Left lobe of liver (tissue), 2 donors: Measurements from ENCODE around the gene KCNN3. TPM values are rescaled to one million over a fixed set of nuclear protein-coding genes. Genes with fewer than 3 reads are reported as not detected.

ENCODE experiments used
- ATAC-seq: fragments of 200-7000 bp; cut with Tn5 transposase; one replicate; pipeline ENCODE4 v1.9.1; 2020; ENCODE audit warnings: mild to moderate bottlenecking, moderate library complexity
- DNase-seq: peaks from one replicate; pipeline ENCODE4 v3.0.0-alpha.2; 2020; ENCODE audit warnings: low spot score
- total RNA-seq: library from RNA; stranded (reverse); gene quantifications from one replicate; pipeline ENCODE4 v1.2.1, GENCODE V29; 2021
- donor health status: DM: no; HTN: no; CAD: no; lungs with moderate emphysema.
- donor health status: DM: no; HTN: yes; CAD: no.

The KCNN3 gene
- total RNA-seq, 1 donor from 2014 or later: 0.23 TPM

GRCh38 chr1:154862907-154863306, 7.2 kb downstream of the KCNN3 start:
- ATAC-seq (no peak), DNase-seq (no peak)

GRCh38 chr1:154861607-154862094, 8.4 kb downstream of the KCNN3 start:
- ATAC-seq (no peak), DNase-seq (no peak)

- ATAC-seq (no peak), DNase-seq (no peak)
Observed at GRCh38 chr1:154860156-154860870, 9.8 kb downstream of the KCNN3 start.

GRCh38 chr1:154859786-154860155, 10.3 kb downstream of the KCNN3 start:
- ATAC-seq (no peak), DNase-seq (no peak)

GRCh38 chr1:154859151-154859785, 10.8 kb downstream of the KCNN3 start:
- no peak for ATAC-seq
- no peak for DNase-seq

- DNase-seq (no peak), ATAC-seq (no peak)
Observed at GRCh38 chr1:154857441-154858215, 12.5 kb downstream of the KCNN3 start.

GRCh38 chr1:154857022-154857421, 13.1 kb downstream of the KCNN3 start:
- DNase-seq (no peak), ATAC-seq (no peak)

- DNase-seq: no peak
Observed at GRCh38 chr1:154856544-154856943, 13.5 kb downstream of the KCNN3 start.

GRCh38 chr1:154856049-154856448, 14.0 kb downstream of the KCNN3 start:
- ATAC-seq (no peak), DNase-seq (no peak)

More at GRCh38 chr1:154856544-154856943, 13.5 kb downstream of the KCNN3 start:
- no peak for ATAC-seq

GRCh38 chr1:154855186-154855851, 14.8 kb downstream of the KCNN3 start:
- DNase-seq (no peak), ATAC-seq (no peak)

GRCh38 chr1:154852845-154853244, 17.2 kb downstream of the KCNN3 start:
- ATAC-seq (no peak), DNase-seq (no peak)

GRCh38 chr1:154851392-154852177, 18.5 kb downstream of the KCNN3 start:
- no peak for ATAC-seq
- no peak for DNase-seq

GRCh38 chr1:154849645-154850131, 20.4 kb downstream of the KCNN3 start:
- ATAC-seq: no peak

GRCh38 chr1:154848983-154849382, 21.1 kb downstream of the KCNN3 start:
- no peak for DNase-seq
- ATAC-seq: no peak

More at GRCh38 chr1:154849645-154850131, 20.4 kb downstream of the KCNN3 start:
- no peak for DNase-seq

GRCh38 chr1:154847891-154848290, 22.2 kb downstream of the KCNN3 start:
- no peak for DNase-seq
- ATAC-seq: no peak

- DNase-seq (no peak), ATAC-seq (no peak)
Observed at GRCh38 chr1:154846565-154847442, 23.3 kb downstream of the KCNN3 start.

- ATAC-seq: no peak
- DNase-seq: no peak
Observed at GRCh38 chr1:154845879-154846278, 24.2 kb downstream of the KCNN3 start.

- ATAC-seq (no peak), DNase-seq (no peak)
Observed at GRCh38 chr1:154845174-154845573, 24.9 kb downstream of the KCNN3 start.

GRCh38 chr1:154844297-154844681, 25.8 kb downstream of the KCNN3 start:
- ATAC-seq (no peak), DNase-seq (no peak)
